ENCODE measurements around the gene MPO.
A peak's percentile ranks its signal among the peaks of the same experiment; 100 is the strongest.

Gene MPO

GRCh38 chr17:58319173-58320162 is 38.7 kb upstream of the MPO start:
- no peak for DNase-seq (ENCODE audit: low spot score)

- DNase-seq (ENCODE audit: low spot score): no peak
Observed at GRCh38 chr17:58318627-58319172, 38.0 kb upstream of the MPO start.

GRCh38 chr17:58318065-58318481 is 37.3 kb upstream of the MPO start:
- no peak for DNase-seq (ENCODE audit: low spot score)

GRCh38 chr17:58317421-58318064 is 36.8 kb upstream of the MPO start:
- DNase-seq (ENCODE audit: low spot score): peak; percentile 84

GRCh38 chr17:58316260-58316960 is 35.7 kb upstream of the MPO start:
- DNase-seq (ENCODE audit: low spot score): no peak

- no peak for DNase-seq (ENCODE audit: low spot score)
Observed at GRCh38 chr17:58315750-58316149, 35.0 kb upstream of the MPO start.

- DNase-seq (ENCODE audit: low spot score): no peak
Observed at GRCh38 chr17:58315281-58315711, 34.6 kb upstream of the MPO start.

- DNase-seq (ENCODE audit: low spot score): no peak
Observed at GRCh38 chr17:58314706-58315015, 33.9 kb upstream of the MPO start.

- DNase-seq (ENCODE audit: low spot score): no peak
Observed at GRCh38 chr17:58313815-58314705, 33.3 kb upstream of the MPO start.

- DNase-seq (ENCODE audit: low spot score): no peak
Observed at GRCh38 chr17:58312829-58313228, 32.1 kb upstream of the MPO start.

GRCh38 chr17:58312021-58312630 is 31.4 kb upstream of the MPO start:
- no peak for DNase-seq (ENCODE audit: low spot score)

- DNase-seq (ENCODE audit: low spot score): no peak
Observed at GRCh38 chr17:58311429-58311894, 30.7 kb upstream of the MPO start.

- no peak for DNase-seq (ENCODE audit: low spot score)
Observed at GRCh38 chr17:58310511-58311428, 30.0 kb upstream of the MPO start.

- no peak for DNase-seq (ENCODE audit: low spot score)
Observed at GRCh38 chr17:58309918-58310259, 29.2 kb upstream of the MPO start.

GRCh38 chr17:58308985-58309917 is 28.5 kb upstream of the MPO start:
- DNase-seq (ENCODE audit: low spot score): no peak

GRCh38 chr17:58308173-58308984 is 27.6 kb upstream of the MPO start:
- no peak for DNase-seq (ENCODE audit: low spot score)

GRCh38 chr17:58307468-58308172 is 26.9 kb upstream of the MPO start:
- DNase-seq (ENCODE audit: low spot score): no peak

Measured in SW480 (cell line).